HG03575 (cell line): ENCODE results near the gene PPM1H.
"Not testable (repeated sequence)": the region's sequence is repeated elsewhere in the genome, so short reads cannot be mapped to it uniquely, and the experiment has no call there.

Source experiments
- ATAC-seq: cut with Tn5 transposase; IDR thresholded peaks from one replicate; pipeline ENCODE4 v1.9.1; 2021; ENCODE audit not compliant: unreplicated experiment, insufficient number of reproducible peaks, low FRiP score; ENCODE audit errors: extremely low read depth

The PPM1H gene

DNA sequence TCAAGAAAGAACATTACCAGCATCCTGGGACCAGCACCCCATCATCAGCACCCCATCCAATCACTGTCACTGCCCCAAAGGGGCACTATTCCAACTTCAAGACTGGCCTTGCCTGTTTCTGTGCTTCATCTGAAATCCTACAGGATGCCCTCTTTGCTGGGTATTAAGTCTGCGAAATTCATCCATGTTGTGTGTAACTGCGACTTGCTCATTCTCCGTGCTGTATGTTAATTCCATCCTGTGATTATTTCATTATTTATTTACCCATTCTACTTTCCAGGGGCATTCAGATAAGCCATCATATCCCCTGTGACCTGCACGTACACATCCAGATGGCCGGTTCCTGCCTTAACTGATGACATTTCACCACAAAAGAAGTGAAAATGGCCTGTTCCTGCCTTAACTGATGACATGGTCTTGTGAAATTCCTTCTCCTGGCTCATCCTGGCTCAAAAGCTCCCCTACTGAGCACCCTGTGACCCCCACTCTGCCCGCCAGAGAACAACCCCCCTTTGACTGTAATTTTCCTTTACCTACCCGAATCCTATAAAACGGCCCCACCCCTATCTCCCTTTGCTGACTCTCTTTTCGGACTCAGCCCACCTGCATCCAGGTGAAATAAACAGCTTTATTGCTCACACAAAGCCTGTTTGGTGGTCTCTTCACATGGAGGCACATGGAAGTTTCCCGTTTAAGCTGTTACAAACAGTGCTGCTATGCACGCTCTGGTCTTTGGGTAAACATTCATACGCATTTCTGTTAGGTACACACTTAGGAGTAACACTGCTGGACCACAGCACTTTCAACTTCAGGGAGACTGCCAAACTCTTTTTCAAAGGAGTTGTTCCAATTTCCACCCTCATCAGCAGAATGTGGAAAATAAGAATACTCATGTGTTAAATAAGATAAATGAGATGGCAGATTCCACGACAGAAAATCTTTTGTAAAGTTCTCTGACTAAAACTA, 205.1 kb downstream of the PPM1H start:
- not testable (repeated sequence) for ATAC-seq

DNA sequence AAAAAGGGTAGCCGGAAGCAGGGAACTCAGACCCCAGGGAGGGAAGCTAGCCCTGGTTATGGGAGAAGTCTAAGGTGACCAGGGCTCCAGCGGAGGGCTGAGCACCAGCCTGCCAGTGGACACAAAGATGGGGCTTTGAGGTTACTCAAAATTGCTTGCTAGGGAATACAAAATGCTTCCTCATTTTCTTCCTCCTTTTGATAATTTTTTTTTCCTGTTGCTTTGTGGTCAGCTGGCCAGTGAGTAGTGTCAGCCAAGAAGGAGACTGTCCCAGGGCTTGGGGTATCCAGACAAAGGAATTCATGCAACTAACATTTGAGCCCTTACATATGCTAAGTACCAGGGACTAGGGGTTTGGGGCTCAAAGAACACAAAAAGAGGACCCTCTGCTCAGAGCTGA, 206.2 kb downstream of the PPM1H start:
- ATAC-seq = no peak

DNA sequence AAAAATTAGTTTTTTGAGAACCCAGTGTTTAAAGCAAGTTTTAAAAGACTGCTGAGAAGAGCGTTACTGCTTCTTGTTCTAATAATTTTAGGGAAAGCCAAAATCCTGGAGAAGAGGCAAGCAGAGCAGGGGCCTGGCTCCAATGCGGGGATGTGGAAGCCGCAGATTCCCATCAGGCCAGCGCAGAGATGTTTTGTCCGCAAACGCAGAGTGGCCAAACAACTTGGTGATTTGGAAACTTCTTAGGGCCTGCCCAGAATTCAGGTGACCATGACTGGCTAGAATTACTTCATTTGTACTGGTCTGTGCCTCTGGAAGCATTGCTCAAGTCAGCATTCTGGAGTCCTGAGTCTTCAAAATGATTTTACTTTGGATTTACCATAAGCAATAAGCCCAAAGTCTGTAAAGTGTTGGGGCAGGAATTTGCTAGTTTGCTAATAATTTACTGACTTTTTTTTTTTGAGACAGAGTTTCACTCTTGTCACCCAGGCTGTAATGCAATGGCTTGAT, 208.4 kb downstream of the PPM1H start:
- no peak for ATAC-seq

DNA sequence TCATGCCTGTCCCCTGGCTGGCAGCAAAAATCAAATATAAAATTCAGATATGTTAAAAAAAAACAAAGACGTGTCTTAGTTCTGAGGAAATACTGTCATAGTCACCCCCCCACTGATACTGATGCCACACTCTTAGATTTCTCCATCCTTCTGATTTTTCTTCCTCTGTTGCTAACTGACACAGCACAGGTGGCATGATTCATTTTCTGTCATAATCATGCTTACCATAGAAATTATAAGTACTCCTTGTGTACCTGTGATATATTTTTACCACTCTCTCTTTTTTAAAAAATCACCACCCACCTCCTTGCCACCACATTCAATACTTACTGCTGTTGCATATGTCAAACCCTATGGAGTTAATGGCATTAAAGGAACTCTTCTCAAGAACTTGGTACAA, 209.2 kb downstream of the PPM1H start:
- no peak for ATAC-seq

DNA sequence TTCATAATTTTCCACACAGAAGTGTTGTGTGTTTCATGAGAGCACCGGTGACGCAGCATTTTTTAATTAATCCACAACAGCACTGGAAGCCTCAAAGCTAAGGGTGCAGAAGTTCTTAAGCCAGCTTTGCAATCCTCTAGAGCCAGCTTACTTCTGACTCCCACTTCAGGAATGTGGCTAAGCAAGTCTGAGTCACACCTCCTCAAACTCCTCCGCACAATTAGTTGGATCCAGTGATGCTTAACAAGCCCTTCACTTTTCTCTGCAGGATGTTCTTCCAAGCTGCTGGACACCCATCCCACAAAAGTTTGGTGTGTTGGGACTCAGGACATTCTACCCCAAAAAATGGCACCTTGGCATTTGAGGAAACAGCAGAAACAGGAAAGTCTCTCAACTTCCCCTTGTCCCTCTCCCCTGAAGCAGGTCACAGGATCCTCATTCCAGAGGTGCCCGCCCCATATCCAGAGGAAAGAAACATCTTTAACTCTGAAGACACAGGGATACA, 210.0 kb downstream of the PPM1H start:
- ATAC-seq = no peak

DNA sequence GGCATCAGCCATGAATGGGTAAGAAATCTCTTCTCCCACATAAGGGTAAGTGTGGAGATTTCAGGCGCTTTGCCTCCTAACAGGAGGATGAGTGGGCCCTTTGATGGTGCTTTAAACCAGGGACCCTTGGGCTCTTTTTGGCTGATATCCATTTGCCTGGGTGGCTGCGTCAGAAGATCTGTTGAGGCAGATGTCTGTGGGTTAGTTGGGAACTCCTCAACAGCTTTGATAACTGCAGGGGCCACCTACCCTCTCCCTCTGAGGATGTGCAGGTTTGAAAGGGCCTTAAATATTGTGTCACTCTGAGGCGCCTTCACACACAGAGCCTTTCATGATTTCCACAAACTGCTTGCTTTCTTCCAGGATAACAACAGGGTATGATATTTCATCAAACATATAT, 210.7 kb downstream of the PPM1H start:
- ATAC-seq = no peak

DNA sequence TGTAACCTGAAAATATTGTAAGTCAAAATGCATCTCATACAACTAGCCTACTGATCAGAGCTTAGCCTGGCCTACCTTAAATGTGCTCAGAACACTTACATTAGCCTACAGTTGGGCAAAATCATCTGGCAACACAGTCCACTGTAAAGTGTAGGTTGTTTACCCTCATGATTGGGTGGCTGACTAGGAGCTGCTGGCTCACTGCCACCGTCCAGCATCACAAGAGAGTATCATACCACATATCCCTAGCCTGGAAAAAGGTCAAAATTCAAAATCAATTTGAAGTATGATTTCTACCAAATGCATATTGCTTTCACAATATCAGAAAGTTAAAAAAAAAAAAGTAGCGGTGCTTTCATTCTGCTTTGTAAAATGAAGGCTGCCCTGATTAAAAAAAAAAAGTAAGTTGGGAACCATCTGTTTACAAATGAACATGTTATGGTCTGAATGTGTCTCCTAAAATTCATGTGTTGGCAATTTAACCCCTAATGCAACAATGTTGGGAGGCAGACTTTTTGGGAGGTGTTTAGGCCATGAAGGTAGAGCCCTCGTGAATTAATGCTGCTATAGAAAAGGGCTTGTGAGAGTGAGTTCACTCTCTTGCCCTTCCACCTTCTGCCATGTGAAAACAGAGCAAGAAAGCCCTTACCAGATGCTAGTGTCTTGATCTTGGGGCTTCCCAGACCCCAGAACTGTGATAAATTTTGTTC, 211.8 kb downstream of the PPM1H start:
- no peak for ATAC-seq

DNA sequence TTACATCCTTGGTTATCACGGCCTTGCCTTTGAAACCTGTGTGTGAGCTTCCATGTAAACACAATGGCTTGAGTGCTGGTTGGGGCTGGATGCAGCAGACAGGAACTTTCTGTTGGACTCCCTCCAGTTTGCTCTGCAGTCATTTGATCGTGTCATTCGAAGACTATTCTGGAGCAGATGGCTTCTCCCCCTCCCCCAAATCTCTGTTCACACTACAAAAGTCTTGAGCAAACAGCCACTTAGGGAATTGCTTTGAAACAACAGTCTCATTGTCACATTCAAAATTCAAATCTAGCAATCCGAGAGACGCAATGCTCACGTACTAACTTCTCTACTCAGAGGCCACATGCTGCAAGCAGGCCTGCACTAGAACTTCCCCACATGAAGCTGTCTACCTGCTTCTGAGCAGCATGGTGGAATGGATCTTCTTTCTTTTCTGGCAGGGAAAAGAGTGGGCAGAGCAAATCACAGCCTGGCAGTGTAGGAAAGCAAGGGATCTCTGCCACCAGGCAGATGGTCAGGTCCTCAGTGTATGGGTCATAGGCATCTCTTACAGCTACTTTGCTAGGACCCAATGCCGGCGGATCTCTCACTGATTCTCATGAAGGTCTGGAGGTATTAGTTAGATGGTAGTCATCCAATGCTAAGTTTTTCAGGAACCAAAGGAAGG, 214.2 kb downstream of the PPM1H start:
- no peak for ATAC-seq

DNA sequence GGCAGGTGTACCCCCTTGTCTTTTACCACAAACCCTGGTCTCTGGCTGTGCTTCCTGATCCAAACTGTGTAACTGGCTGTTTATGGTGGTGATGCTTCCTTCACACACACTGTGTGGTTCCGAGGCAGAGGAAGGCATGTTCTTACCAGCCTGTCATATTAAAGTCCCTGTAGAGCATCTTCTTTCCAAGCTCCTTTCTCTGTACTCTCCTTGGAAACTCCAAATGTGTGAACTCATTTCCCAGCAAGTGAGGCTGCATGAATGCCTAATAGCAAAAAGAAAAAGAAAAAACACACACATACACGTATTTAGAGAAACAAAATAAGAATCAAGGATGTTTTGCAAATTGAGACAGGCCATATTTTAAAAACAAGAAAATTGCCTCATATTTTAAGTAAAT, 214.9 kb downstream of the PPM1H start:
- ATAC-seq = no peak

DNA sequence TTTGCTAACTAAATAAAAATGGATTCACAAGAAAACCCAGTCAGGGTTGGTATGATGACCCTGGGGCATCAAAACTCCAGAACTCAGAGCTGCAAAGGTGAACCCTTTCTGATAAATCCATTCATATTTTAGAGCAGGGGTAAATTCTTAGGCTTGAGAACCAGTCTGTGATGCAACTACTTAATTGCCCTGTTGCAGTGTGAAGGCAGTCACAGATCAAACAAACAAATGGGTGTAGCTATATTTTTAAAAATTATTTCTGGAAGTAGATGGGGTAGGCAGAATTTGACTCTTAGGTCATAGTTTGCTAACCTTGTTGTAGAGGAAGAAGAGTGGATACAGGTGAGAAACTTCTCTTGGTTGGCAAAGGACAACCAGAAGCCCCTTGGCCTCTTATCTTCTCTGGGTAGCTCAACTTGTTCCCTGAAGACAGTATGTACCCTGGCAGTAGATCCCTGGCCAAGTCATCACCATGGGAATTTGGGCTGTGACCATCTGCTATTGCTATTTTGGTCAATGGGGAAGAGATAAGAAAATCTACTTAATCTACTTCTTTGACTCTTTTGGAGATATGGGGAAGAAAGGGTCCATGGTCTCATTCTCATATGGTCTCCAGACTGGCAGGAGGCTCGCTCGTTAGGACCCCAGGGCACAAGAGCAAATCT, 216.1 kb downstream of the PPM1H start:
- ATAC-seq = no peak

DNA sequence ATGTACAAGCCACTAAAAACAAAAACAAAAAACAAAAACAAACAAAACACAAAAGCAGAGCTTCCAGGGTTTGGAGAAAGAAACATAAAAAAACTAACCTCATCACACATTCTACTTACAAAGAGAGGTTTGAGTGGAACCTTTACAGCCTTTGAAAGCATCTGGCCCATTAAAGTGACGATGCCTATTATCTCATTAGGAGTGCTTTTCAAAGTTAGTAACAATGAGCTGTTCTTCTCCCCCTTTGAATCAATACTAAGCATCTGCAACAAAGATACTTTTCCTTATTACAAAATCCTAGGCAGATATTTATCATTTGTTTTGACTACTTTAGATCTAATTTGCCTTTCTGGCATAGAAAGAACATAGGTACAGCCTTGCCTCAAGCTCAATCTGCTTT, 217.3 kb downstream of the PPM1H start:
- no peak for ATAC-seq

DNA sequence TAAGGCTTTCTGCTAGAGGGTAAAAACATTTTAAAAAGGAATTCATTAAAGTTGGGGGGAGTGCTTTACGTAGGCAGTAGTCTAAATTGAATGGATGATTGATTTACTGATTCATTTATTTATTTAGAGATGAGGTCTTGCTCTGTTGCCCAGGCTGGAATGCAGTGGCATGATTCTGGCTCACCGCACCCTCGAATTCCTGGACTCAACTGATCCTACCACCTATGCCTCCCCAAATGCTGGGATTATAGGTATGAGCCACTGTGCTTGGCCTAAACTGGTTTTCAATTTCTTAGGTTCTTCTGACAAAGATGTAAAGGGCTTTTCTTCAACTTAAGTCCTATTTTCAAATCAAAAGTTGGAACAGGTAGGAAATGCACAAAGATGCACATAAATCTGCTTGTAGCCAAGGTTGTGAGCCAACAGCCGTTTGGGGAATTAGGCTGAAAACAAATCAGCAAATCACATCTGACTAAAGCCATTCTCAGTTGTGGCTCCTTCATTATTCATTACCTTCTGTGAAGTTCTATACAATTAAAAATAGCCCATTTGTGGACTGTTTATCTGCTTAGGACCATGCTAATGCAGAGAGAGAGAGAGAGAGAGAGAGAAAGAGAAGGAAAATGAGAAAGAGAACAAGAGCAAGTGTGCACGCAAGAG, 218.0 kb downstream of the PPM1H start:
- ATAC-seq = no peak

DNA sequence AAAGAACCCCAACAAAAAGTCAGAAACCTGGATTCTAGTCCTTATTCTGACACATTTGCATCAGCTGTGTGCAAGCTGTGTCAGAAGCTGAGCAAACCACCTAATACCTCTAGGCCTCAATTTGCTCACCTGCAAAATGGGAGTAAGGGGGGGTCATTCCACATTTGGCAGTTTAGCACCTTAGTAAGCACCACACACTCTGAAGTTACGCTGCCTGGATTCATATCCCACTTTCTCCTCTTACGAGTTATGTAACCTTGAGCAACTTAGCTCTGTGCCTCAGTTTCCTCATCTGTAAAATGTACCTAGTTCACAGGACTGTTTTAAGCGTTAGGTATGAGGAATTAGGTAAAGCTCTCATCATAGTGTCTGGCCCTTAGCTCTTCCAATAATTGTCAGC, 218.9 kb downstream of the PPM1H start:
- ATAC-seq = no peak

DNA sequence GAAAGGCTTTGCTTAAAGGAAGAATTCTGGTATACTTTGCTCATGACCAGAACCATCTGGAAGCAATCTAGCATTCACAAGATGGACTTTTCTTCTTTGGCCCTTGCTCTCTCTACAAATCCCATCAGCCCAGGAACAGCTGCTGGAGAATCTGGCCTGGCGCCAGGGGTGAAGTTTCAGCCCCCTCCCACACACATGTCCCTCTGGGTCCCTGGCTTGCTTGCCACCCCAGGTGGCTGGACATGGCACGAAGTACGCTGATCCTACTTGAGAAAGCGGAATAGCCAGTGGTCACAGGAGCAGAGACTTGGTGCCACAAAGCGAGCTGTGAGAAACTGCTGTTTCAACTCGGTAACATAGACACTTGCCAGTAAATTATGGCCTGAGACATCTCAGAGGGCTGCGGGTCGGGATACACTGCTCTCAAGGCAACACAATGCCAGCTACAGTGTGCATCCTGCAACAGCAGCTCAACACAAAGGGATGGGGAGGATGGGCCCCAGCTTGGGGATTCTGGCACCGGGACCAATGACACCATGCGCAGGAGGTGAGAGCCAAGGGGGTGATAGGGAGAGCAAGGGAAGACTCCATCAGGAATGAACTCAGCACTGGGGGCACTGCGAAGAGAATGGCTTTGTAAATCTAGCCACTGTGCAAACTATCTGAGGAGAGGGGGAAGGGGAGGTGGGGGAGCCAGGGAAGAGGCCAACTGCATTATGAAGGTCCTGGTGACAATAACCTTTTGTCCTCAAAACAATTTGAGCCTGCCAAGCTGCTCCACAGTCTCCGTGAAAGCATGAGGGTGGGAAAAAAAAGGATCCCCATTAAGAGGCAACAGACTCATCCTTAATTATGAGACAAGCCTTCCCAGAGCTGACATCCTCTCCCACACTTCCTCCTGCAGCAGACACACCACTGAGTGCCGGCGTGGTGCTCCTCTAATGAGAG, 219.9 kb downstream of the PPM1H start:
- ATAC-seq = no peak

DNA sequence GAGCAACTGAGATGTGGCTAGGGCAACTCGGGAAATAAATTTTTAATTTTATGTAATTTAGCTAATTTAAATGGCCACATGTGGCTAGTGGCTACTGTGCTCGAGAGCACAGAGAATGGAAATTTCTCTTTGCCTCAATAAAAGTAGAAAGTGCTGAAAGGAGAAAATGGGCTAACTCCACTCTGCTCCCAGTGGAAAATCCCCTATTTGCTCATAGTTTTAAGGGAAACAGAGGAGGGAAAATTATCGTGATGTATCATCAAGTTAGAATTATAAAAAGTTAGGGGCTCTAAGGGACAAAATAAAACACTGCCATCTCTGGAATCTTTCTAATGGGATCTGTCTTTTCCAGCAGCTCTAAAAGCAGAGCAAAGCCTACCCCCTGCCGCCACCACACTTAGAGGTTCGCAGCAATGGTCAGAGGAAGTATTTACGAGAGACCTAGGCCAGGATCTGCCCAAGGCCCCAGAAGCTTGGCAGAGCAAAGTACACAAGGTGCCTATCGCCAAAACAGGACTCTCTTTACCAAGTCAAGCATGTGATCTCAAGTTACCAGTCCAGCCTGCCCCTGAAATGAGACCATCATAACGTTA, 220.7 kb downstream of the PPM1H start:
- no peak for ATAC-seq

DNA sequence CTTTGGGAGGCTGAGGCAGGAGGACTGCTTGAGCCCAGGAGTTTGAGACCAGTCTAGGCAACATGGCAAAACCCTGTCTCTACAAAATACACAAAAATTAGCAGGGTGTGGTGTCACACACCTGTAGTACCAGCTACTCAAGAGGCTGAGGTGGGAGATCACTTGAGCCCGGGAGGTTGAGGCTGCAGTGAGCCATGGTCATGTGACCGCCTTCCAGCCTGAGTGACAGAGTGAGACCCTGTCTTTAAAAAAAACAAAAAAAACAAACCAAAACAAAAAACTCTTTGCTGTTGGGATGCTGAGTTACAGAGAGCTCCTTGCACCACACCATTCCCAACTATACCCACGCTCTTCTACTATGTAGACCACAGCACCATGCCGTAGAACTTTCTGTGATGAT, 221.2 kb downstream of the PPM1H start:
- ATAC-seq = no peak
